ENCODE measurements around the gene SYT9. TPM values are rescaled to one million over a fixed set of nuclear protein-coding genes. Genes with fewer than 3 reads are reported as not detected.

Gene SYT9
- total RNA-seq, 2 donors from 2014 or later, result 0.81 to 2.2 TPM

DNA sequence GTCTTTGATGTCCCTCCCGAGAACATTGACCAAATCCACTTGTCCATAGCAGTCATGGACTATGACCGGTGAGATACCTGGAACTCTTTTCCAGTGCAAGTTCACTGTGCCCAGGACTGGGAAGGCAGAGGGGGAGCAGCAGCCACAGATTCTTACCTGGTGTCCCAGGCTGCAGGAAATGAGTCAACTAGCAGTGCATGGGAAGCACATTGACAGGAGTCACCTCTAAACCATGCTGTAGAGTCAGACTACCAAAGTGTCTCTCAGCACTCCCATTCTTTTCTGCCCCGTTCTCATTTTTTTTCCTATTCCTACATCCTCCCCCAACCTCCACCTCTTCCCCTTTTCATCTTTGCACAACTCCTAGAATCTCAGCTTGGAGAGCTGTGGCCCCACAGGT lies 166.4 kb downstream of the SYT9 start:
- H3K4me3 ChIP-seq (ENCODE audit: low read length), result no peak overlapping the region
- H3K9me3 ChIP-seq (ENCODE audit: control insufficient read depth, low read length), result no peaks in the 10 kb centered on the region
- no peaks in the 10 kb centered on the region for H3K27me3 ChIP-seq (ENCODE audit: control insufficient read depth, insufficient read depth, low read length, poor library complexity, severe bottlenecking)
- TF ChIP-seq, protein P1, sequence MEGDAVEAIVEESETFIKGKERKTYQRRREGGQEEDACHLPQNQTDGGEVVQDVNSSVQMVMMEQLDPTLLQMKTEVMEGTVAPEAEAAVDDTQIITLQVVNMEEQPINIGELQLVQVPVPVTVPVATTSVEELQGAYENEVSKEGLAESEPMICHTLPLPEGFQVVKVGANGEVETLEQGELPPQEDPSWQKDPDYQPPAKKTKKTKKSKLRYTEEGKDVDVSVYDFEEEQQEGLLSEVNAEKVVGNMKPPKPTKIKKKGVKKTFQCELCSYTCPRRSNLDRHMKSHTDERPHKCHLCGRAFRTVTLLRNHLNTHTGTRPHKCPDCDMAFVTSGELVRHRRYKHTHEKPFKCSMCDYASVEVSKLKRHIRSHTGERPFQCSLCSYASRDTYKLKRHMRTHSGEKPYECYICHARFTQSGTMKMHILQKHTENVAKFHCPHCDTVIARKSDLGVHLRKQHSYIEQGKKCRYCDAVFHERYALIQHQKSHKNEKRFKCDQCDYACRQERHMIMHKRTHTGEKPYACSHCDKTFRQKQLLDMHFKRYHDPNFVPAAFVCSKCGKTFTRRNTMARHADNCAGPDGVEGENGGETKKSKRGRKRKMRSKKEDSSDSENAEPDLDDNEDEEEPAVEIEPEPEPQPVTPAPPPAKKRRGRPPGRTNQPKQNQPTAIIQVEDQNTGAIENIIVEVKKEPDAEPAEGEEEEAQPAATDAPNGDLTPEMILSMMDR (conservative IDR thresholded peaks at IDR 0.05), result no peak
- no peaks in the 10 kb centered on the region for H3K36me3 ChIP-seq (ENCODE audit: control insufficient read depth, insufficient read depth, low read length)
- H3K27ac ChIP-seq (ENCODE audit: low read depth, low read length), result no peak overlapping the region
- DNase-seq, result no peak
- H3K9ac ChIP-seq (ENCODE audit: extremely low read depth, low read length, poor library complexity, severe bottlenecking), result no peak overlapping the region
- Mint-ChIP-seq H3K36me3 (ENCODE audit: low read depth) (no peaks in the 10 kb centered on the region), H3K4me1 (no peaks in the 10 kb centered on the region), H3K4me3 (no peak overlapping the region), H3K27me3 (ENCODE audit: insufficient read depth) (no peaks in the 10 kb centered on the region), H3K27ac (no peak overlapping the region), H3K9me3 (no peaks in the 10 kb centered on the region)
- H3K4me1 ChIP-seq (ENCODE audit: control insufficient read depth, insufficient read depth, low read length), result no peaks in the 10 kb centered on the region
- WGBS, 2 experiments (ENCODE audit: insufficient coverage in 1 of 2, insufficient read length in 1 of 2), result 78 to 83% methylated on average over 3 of the region's 3 CpGs

GRCh38 chr11:7418906-7419305 lies 167.2 kb downstream of the SYT9 start:
- Histone ChIP-seq H3K4me3 (ENCODE audit: low read length) (no peak overlapping the region), H3K9me3 (ENCODE audit: control insufficient read depth, low read length) (no peaks in the 10 kb centered on the region), H3K27ac (ENCODE audit: low read depth, low read length) (no peak overlapping the region), H3K4me1 (ENCODE audit: control insufficient read depth, insufficient read depth, low read length) (no peaks in the 10 kb centered on the region), H3K9ac (ENCODE audit: extremely low read depth, low read length, poor library complexity, severe bottlenecking) (no peak overlapping the region), H3K27me3 (ENCODE audit: control insufficient read depth, insufficient read depth, low read length, poor library complexity, severe bottlenecking) (no peaks in the 10 kb centered on the region), H3K36me3 (ENCODE audit: control insufficient read depth, insufficient read depth, low read length) (no peaks in the 10 kb centered on the region)
- no peak overlapping the region for H3K27ac Mint-ChIP-seq
- DNase-seq, result no peak
- H3K27me3 Mint-ChIP-seq (ENCODE audit: insufficient read depth), result no peaks in the 10 kb centered on the region
- H3K36me3 Mint-ChIP-seq (ENCODE audit: low read depth), result no peaks in the 10 kb centered on the region
- TF ChIP-seq, protein P1 (conservative IDR thresholded peaks at IDR 0.05), result no peak
- H3K4me3 Mint-ChIP-seq, result no peak overlapping the region
- no peaks in the 10 kb centered on the region for H3K9me3 Mint-ChIP-seq
- WGBS, 2 experiments (ENCODE audit: insufficient coverage in 1 of 2, insufficient read length in 1 of 2), result 89% methylated on average over 1 to 2 of the region's 2 CpGs
- no peaks in the 10 kb centered on the region for H3K4me1 Mint-ChIP-seq

DNA sequence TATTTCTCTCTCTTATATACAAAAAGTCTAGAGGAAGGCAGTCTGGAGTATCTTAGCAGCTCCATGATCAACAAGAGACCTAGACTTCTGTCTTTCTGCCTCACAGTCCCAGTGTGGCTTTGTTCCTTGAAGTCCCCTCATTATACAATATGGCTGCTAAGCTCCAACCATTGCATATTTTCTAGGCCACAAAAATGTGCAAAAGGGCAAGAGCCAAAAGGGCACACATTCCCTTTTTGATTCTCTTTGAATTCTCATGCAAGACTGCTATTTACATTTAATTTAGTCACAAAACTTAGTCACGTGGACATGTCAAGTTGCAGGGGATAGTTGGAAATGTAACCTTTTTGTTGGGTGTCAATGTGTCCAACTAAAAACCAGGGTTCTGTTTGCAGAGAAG lies 169.4 kb downstream of the SYT9 start:
- no peak overlapping the region for H3K27ac ChIP-seq (ENCODE audit: low read depth, low read length)
- 90% methylated on average over 1 of the region's 1 CpG; no CpG with 5 or more reads in 1 of the 2 experiments for WGBS, 2 experiments (ENCODE audit: insufficient coverage in 1 of 2, insufficient read length in 1 of 2)
- H3K9me3 Mint-ChIP-seq, result no peaks in the 10 kb centered on the region
- TF ChIP-seq, protein P1 (conservative IDR thresholded peaks at IDR 0.05), result no peak
- DNase-seq, result no peak
- no peaks in the 10 kb centered on the region for H3K36me3 Mint-ChIP-seq (ENCODE audit: low read depth)
- H3K27ac Mint-ChIP-seq, result no peak overlapping the region
- H3K4me3 ChIP-seq (ENCODE audit: low read length), result no peak overlapping the region
- H3K9ac ChIP-seq (ENCODE audit: extremely low read depth, low read length, poor library complexity, severe bottlenecking), result no peak overlapping the region
- no peaks in the 10 kb centered on the region for H3K36me3 ChIP-seq (ENCODE audit: control insufficient read depth, insufficient read depth, low read length)
- no peaks in the 10 kb centered on the region for H3K4me1 ChIP-seq (ENCODE audit: control insufficient read depth, insufficient read depth, low read length)
- no peaks in the 10 kb centered on the region for H3K9me3 ChIP-seq (ENCODE audit: control insufficient read depth, low read length)
- H3K27me3 Mint-ChIP-seq (ENCODE audit: insufficient read depth), result no peaks in the 10 kb centered on the region
- H3K4me1 Mint-ChIP-seq, result no peaks in the 10 kb centered on the region
- no peak overlapping the region for H3K4me3 Mint-ChIP-seq
- no peaks in the 10 kb centered on the region for H3K27me3 ChIP-seq (ENCODE audit: control insufficient read depth, insufficient read depth, low read length, poor library complexity, severe bottlenecking)
